HG03159 (cell line): ENCODE results near the gene FSD2.
"Not testable (repeated sequence)": the region's sequence is repeated elsewhere in the genome, so short reads cannot be mapped to it uniquely, and the experiment has no call there.

Source experiments
- ATAC-seq: cut with Tn5 transposase; IDR thresholded peaks from one replicate; pipeline ENCODE4 v1.9.1; 2021; ENCODE audit warnings: mild to moderate bottlenecking, moderate library complexity; ENCODE audit not compliant: unreplicated experiment

The FSD2 gene

DNA sequence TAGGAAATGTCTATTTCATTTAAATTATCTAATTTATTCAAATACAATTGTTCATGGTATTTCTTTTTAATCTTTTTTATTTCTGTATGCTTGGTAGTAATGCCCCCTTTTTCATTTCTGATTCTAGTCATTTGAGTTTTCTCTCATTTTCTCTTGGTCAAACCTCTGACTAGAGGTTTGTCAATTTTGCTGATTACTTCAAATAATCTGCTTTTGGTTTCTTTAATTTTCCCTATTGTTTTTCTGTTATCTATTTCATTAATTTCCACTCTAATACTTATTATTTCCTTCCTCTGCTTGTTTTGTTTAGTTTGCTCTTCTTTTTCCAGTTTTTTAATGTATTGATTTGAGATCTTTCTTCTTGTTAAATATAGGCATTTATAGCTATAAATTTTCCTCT, 12.1 kb downstream of the FSD2 start:
- ATAC-seq = no peak

DNA sequence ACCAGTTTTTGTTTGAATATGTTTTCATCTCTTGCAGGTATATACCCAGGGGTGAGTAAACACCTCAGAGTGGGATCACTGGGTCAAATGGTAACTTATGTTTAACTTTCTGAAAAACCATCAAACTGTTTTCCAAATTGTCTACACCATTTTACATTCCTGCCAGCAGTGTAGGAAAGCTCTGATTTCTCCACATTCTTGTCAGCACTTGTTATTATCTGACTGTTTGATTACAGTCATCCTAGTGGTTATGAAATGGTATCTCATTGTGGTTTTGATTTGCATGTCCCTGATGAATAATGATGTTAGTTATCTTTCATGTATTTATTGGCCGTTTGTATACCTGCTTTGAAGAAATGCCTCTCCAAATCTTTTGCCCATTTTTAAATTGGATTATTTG, 13.8 kb downstream of the FSD2 start:
- ATAC-seq = no peak

DNA sequence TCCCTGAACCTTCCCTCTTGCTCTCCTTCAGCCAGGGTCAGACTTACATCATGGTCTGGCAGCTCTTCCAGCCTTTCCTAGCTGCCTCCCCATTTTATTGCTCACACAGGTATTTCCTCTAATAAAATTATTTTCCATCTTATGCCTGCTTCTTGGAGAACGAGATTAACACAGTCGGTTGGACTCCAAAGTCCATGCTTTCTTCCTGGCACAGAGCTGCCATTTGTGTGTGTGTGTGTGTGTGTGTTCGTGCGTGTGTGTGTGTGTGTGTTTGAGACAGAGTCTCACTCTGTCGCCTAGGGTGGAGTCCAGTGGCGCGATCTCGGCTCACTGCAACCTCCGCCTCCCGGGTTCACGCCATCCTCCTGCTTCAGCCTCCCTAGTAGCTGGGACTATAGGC, 15.5 kb downstream of the FSD2 start:
- ATAC-seq = no peak

DNA sequence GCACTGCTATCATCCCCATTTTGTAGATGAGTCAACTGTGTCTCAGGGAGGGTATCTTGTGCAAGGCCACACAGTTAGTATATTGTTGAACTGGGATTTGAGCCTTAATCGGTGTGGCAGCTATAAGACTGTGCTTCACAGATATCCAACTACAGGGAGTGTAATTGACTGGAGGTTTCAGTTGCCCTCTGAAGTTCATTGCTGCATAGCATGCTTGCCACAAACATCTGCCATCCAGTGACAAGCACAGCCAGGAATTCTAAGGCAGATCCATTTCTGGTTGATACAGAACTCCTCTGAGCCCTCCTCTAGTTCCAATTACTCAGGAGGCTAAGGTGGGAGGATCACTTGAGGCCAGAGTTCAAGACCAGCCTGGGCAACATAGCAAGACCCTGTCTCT, 16.4 kb downstream of the FSD2 start:
- no peak for ATAC-seq

DNA sequence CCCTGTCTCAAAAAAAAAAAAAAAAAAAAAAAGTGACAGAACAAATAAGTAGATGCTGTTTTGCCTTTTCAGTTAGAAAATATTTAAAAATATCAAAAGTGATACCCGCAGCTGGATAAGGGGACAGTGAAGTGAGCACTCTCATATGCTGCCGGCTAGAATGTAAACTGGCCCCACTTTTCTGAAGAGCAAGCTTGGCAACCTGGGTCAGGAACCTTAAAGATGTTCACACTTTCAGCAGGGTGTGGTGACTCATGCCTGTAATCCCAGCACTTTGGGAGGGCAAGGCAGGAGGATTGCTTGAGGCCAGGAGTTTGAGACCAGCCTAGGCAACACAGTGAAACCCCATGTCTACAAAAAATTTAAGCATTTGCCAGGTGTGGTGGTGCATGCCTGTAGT, 17.4 kb downstream of the FSD2 start:
- no peak for ATAC-seq

DNA sequence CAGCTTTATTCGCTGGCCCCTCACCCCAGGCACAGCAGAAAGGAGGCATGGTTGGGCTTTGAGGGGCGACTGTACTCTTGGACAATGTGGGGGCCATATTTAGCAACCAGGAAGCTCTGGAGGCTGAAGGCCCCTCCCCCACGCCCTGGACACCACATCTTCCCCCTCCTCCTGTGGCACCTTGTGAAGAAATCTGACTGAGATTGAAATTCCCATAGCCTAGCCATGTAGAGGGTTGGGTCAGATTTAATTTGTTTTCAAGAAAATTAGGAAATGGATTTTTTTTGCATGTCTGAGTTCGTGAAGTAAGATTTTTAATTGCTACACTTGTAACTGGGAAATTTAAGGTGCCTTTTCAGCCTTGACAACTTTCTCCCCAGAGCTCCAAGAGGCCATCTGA, 24.5 kb downstream of the FSD2 start:
- no peak for ATAC-seq

DNA sequence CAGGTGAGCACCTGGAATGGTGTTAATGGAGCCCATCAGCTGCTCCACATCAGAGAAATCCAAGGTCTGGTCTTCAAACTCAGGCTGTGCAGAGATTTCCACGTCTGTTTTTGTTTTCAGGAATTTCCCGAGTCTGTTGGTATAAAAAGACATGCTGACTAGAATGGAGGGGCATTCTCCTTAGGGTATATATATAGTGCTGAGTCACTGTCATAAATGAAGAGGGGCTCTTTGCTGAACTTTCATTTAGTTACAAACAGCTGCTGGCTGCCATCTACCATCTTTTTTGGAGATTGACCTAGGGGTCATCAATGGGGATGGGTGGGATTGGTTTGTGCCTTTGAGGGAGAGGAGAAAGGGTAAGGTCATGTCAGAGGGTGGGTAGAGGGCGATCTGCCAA, 27.1 kb downstream of the FSD2 start:
- ATAC-seq = no peak

GRCh38 chr15:82774496-82774895, 31.4 kb downstream of the FSD2 start:
- ATAC-seq = no peak

GRCh38 chr15:82771789-82772607, 33.9 kb downstream of the FSD2 start:
- ATAC-seq = no peak

DNA sequence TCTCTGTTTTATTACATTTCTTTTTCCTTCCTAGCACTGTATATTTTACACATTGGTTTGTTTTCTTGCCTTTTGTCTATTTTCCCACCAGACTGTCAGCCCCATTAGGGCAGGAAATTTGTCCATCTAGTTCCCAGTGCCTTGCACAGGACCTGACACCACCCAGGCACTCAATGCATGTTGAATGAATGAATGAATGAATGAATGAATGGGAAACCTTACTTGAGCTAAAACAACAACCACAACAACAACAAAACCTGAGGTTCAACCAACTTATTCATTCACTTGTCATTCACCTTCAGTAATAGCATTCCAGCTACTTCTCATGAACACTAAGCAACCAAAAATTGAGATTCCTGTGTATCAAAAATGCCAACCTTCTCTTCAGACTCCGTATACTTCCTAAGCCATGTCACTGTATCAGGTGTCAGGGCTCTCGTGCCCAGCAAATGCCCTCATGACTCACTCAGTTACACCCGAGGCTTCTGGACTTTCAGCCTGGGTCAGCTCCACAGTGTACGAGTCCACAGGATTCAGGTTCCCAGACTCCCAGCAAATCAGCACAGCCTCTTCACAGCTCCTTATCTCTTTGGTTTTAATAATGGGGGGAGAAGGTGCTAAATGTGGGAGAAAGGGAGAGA, 37.3 kb downstream of the FSD2 start:
- ATAC-seq = no peak

DNA sequence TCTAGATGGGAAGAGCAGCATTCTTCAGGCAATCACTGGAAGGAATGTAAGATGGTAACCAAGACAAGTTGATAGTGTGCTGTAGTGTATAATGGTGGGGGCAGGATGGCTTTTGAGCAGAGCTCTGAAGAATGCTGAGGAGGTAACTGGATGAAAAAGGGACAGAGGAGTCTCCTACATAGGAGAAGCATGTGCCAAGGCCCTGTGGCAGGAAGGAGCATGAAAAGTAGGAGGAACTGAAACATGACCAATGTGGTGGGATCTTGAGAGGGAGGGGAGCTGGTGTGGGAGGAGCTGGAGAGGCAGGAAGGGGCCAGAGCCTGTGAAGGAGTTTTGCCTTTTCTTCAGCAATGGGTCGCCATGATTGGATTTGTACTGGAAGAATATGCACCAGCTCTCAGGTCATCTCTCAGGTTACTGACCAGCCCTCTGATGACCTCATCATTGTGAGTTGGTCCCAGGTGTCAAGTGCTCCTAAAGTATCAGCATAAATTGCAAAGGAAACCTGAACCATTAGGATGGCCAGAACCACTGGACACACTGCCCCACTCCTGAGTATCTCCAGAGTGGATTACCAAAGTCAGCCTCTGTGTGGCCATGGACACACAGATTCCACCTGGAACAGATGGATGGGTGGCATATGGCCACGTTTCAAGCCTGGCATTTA, 38.6 kb downstream of the FSD2 start:
- no peak for ATAC-seq

GRCh38 chr15:82766201-82766600, 39.7 kb downstream of the FSD2 start:
- not testable (repeated sequence) for ATAC-seq

DNA sequence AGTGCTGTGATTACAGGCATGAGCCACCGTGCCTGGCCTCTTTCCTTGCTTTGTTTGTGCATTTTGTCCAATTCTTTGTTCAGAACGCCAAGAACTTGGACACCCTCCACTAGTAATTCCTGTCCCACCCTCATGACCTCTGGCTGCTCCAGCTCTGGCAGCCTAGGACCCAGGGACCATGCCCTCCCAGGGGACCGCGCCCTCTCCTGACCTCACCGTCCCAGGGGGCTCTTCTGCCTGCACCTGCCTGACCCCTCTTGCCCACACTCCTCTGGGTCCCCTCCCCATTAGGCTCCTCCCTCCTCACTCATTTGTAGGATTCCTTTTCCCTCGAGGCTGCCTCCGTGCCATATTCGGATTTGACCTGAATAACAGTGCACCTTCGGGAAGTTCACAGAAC, 41.1 kb downstream of the FSD2 start:
- ATAC-seq = no peak

DNA sequence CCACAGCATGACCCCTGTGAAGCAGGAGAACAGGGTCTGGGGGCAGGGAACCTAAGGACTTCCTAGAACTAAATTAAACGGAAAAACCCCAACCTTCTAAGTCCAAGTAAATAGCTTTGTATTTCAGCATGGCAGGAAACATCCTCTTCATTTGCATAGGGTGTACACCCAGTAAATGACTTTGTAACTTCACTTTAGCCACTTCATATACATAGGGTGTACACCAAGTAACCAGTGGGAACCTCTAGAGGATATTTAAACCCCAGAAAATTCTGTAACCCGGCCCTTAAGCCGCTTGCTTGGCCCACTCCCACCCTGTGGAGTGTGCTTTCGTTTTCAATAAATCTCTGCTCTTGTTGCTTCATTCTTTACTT, 41.8 kb downstream of the FSD2 start:
- ATAC-seq = no peak

DNA sequence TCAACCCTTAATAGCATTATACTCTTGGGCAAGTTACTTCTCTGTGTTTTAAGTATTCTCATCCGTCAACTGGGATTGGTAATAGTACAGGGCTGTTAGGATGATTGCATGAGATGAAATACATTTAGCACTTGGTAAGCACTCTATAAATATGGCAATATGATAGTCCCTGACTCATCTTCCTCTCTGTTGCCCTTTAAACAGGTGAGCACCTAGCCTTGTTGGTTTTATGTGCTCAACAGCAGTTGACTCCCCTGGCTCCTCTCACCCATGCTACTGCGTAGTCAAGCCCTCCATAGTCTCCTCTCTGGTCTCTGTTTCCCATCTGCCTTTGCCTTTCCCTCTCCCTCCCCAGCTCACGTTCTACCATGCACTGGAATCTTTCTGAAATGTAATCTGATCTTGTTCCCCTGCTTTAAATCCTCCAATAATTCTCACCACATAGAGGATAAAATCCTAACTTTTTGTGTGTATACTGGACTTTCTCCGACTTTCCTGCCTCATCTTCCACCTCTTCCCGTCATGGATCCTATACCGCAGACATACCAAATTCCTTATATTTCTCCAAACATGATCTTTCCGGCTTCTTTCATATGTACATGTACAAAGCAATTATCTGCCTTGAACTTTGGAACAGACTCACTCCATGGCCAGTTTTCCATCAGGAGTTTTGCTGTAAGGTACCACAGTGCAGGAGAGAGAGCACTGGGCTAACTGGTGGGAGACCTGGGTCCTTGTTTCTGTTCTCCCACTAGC, 42.3 kb downstream of the FSD2 start:
- no peak for ATAC-seq

DNA sequence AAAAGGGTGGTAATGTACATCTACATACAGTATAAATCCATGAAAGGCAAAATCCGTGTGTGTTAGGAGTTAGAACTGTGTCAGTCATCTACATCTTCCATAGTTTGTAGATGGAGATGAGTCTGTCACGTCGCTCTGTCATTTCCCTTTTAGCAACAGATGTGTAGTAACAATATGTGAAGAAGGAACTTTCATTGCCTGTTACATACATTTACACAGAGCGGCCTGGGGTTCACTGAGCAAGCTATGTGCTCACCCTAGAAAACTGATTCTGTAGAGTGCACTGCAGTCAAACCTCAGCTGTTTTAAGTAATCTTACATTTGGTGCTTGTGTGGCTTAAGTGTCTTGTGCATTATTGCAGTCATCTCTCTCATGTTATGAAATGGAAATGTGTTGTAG, 54.6 kb downstream of the FSD2 start:
- ATAC-seq = no peak

DNA sequence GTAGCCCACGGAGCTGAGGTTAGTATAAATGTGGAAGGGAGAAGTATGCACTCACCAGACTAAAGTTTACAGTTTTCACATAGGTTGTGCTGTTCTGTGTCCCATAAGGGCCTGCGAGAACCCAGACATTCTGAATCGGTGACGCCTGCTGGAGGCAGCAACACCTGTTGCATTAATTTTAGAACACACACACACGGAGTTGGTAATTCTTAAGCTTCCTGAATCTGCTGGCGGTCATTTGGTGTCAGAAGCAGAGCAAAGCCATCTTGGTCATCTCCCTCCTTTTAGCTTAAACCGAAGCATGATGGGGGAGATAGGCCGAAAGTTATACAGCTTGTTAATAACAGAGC, 55.1 kb downstream of the FSD2 start:
- ATAC-seq = peak; percentile 54

DNA sequence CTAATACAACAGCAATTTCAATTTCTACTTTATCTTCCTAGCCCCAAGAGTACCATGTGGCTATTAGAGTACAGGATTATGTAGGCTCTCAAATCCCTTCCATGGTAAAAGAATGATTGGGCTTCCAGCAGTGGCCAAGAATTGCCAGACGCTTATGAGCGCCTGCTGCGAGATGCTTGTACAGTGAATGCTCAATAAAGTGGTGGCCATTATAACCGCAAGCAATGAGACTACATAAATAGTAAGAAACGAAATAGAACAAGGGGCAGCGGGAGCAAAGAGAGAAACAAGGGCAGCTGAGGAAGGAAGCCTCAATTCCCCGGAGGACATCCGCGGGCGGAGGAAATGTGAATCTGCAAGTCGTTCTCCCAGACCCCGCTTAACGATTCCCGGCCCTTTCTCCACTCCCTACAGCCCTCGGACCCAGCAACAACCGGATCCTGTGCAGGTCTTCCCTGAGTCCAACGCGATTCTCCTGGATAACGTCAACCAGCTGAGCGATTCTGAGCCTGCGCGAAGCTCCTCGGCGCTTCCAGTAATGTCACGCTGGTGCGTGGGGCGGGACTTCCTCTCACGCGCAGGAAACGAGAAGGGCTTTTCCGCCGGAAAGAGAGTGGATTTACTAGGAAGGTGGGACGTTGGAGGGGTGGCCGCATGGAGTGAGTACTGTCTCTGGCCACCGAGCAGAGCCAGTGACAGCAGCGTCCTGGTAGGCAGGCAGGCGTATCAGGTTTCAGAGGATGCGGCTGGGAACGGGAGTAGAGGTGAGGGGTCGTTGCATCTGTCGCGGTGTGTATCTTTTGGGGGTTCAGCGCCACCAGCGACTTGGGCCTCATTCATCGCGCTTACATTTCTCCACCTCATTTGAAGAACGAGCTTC, 55.7 kb downstream of the FSD2 start:
- peak; percentile 91 for ATAC-seq

GRCh38 chr15:82748315-82748714, 57.6 kb downstream of the FSD2 start:
- ATAC-seq = no peak

DNA sequence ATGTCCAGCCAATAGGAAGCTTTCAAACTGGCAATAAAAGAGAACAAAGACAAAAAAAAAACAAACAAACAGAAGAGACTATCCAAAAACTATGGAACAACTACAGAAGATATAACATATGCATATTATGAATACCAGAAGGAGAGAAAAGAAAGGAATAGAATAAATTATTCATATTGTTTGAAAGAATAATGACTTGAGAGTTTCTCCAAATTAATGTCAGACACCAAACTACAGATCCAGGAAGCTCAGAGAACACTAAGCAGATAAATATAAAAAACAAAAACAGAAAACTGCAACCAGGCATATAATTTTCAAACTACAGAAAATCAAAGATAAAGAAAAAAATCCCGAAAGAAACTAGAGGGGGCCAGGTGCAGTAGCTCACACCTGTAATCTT, 62.1 kb downstream of the FSD2 start:
- no peak for ATAC-seq

DNA sequence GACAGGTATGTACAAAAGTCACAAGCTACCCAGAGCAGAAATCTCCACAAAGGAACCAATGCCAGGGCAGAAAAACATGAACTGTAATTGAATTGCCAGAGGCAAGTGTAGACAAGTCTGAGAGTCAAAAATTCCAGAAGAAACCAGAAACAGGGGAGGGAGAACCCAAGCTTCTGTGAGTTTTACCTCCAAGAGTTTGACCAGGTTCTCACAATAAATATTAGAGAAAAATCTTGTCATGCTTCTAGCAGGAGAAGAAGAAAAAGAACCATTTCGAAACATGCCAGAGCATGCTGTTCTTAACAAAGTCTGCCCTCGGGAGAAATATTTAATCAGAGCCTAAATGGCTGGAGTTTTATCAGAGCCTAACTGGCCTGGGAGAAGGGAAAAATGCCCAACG, 63.7 kb downstream of the FSD2 start:
- no peak for ATAC-seq
